Fibroblast of lung (primary cell): ENCODE results near the gene MCM3AP. TPM values are rescaled to one million over a fixed set of nuclear protein-coding genes. Genes with fewer than 3 reads are reported as not detected.
"Not testable (repeated sequence)": the region's sequence is repeated elsewhere in the genome, so short reads cannot be mapped to it uniquely, and the experiment has no call there.

Experiments used
- DNase-seq, 2 donors: peaks; one replicate each; pipeline versions ENCODE4 v3.0.0 to v3.0.0-alpha.2; 2010; ENCODE audit warnings: low read depth in 2 of 2
- H2AFZ ChIP-seq: 2 replicates; pipeline ENCODE4 v1.5.1; 2012; ENCODE audit warnings: low read length, control low read depth, inconsistent platforms
- H3K27ac ChIP-seq: 2 replicates; pipeline ENCODE4 v1.5.1; 2011; ENCODE audit warnings: low read length, control low read depth; ENCODE audit not compliant: insufficient read depth
- H3K27me3 ChIP-seq: 2 replicates; pipeline ENCODE4 v1.5.1; 2011; ENCODE audit warnings: mild to moderate bottlenecking, low read length; ENCODE audit not compliant: control insufficient read depth, insufficient read depth
- H3K36me3 ChIP-seq: 2 replicates; pipeline ENCODE4 v1.5.1; 2011; ENCODE audit warnings: low read length; ENCODE audit not compliant: control insufficient read depth, insufficient read depth
- H3K4me1 ChIP-seq: 2 replicates; pipeline ENCODE4 v1.5.1; 2011; ENCODE audit warnings: low read length; ENCODE audit not compliant: control insufficient read depth, insufficient read depth; ENCODE audit errors: extremely low read depth
- H3K4me2 ChIP-seq: 2 replicates; pipeline ENCODE4 v1.5.1; 2011; ENCODE audit warnings: low read length, control low read depth; ENCODE audit not compliant: insufficient read depth; ENCODE audit errors: extremely low read depth
- H3K4me3 ChIP-seq, 4 experiments: fragments of 200-600 bp in 1 of 4; sonication (generic) in 1 of 4; replicated peaks in 1 of 4; 2 replicates each; pipeline ENCODE4 v1.5.1; 2011 to 2016; ENCODE audit warnings: low read length in 4 of 4, low read depth in 3 of 4, mild to moderate bottlenecking in 3 of 4, control low read depth in 2 of 4, inconsistent platforms in 1 of 4, mixed read lengths in 1 of 4; ENCODE audit not compliant: insufficient read depth in 1 of 4; ENCODE audit errors: control extremely low read depth in 1 of 4
- H3K79me2 ChIP-seq: 2 replicates; pipeline ENCODE4 v1.5.1; 2012; ENCODE audit warnings: mild to moderate bottlenecking, low read length, inconsistent platforms; ENCODE audit not compliant: control insufficient read depth, insufficient read depth
- H3K9ac ChIP-seq: 2 replicates; pipeline ENCODE4 v1.5.1; 2011; ENCODE audit warnings: mild to moderate bottlenecking, low read length, control low read depth; ENCODE audit not compliant: insufficient read depth
- H3K9me3 ChIP-seq: 2 replicates; pipeline ENCODE4 v1.5.1; 2012; ENCODE audit warnings: low read depth, low read length; ENCODE audit not compliant: control insufficient read depth, insufficient read depth
- H4K20me1 ChIP-seq: 2 replicates; pipeline ENCODE4 v1.5.1; 2011; ENCODE audit warnings: low read length; ENCODE audit not compliant: control insufficient read depth, insufficient read depth; ENCODE audit errors: extremely low read depth
- EZH2 ChIP-seq: IDR thresholded peaks from 2 replicates; pipeline ENCODE4 v1.5.1; 2012; ENCODE audit warnings: low read length, control low read depth, mild to moderate bottlenecking; ENCODE audit errors: missing control alignments
- polyA plus RNA-seq, 2 donors: library from polyadenylated mRNA; depleted of rRNA in 1 of 2; stranded (reverse) in 1 of 2; unstranded in 1 of 2; fragments of >200 nt; gene quantifications; 2 replicates each; pipeline ENCODE4 v1.2.1, GENCODE V29; 2011 to 2012; ENCODE audit warnings: missing spikeins in 1 of 2
- total RNA-seq: library from RNA; depleted of rRNA; stranded (reverse); fragments of >200 nt; gene quantifications from 2 replicates; pipeline ENCODE4 v1.2.1, GENCODE V29; 2014
- TF ChIP-seq, protein P1 (sequence below), 2 donors: IDR thresholded peaks in 1 of 2; conservative IDR thresholded peaks in 1 of 2; 1 replicate in 1 of 2; 2 replicates in 1 of 2; pipeline ENCODE4 v1.5.1; 2011 to 2012; ENCODE audit warnings: low read length in 2 of 2, control low read depth in 1 of 2, inconsistent platforms in 1 of 2, low read depth in 1 of 2, mild to moderate bottlenecking in 1 of 2

The MCM3AP gene
- total and polyA plus RNA-seq, 2 donors (not counting 1 experiment from before 2014, with no cell fraction given) = 40.4 to 64.6 TPM

DNA sequence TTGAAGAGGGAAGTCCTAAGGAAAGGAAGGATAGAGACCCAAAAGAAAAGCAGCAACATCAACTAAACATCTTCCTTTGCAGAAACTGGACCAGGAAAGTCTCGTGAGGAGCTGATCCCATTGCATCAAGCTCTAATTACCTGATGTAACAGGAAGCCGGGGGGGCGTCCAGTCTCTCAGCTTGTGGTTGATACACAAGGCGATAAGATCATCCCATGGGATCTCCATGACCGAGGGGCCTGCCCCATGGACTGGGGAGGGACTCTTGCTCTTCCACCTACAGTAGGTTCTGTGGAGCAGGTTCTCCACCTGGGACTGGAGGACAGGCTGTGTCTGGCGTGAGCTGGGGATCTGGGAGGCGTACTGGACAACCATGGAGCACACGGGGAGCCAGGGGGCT lies 42.1 kb downstream of the MCM3AP start:
- no peaks in the 10 kb centered on the region for H3K4me1 ChIP-seq
- H3K9me3 ChIP-seq = no peaks in the 10 kb centered on the region
- no peak overlapping the region for H3K4me2 ChIP-seq
- no peak overlapping the region for H3K9ac ChIP-seq
- no peak overlapping the region for H3K27ac ChIP-seq
- H3K36me3 ChIP-seq = peaks cover 37% of the 10 kb centered on the region
- no peaks in the 10 kb centered on the region for H3K27me3 ChIP-seq
- no peak for TF ChIP-seq EZH2
- TF ChIP-seq, protein P1, sequence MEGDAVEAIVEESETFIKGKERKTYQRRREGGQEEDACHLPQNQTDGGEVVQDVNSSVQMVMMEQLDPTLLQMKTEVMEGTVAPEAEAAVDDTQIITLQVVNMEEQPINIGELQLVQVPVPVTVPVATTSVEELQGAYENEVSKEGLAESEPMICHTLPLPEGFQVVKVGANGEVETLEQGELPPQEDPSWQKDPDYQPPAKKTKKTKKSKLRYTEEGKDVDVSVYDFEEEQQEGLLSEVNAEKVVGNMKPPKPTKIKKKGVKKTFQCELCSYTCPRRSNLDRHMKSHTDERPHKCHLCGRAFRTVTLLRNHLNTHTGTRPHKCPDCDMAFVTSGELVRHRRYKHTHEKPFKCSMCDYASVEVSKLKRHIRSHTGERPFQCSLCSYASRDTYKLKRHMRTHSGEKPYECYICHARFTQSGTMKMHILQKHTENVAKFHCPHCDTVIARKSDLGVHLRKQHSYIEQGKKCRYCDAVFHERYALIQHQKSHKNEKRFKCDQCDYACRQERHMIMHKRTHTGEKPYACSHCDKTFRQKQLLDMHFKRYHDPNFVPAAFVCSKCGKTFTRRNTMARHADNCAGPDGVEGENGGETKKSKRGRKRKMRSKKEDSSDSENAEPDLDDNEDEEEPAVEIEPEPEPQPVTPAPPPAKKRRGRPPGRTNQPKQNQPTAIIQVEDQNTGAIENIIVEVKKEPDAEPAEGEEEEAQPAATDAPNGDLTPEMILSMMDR (conservative IDR thresholded peaks at IDR 0.05 in 1 of 2, IDR thresholded peaks at IDR 0.05 in 1 of 2; ENCODE audit: low read depth in 1 of 2, low read length in 2 of 2) = no peak
- H3K79me2 ChIP-seq = no peaks in the 10 kb centered on the region
- no peak overlapping the region for H3K4me3 ChIP-seq
- H2AFZ ChIP-seq = no peak overlapping the region
- H4K20me1 ChIP-seq = no peaks in the 10 kb centered on the region
- no peak for DNase-seq

GRCh38 chr21:46241577-46241976 lies 43.8 kb downstream of the MCM3AP start:
- H3K27ac ChIP-seq, H4K20me1 ChIP-seq, H3K79me2 ChIP-seq, H3K4me2 ChIP-seq, H3K27me3 ChIP-seq, DNase-seq, H3K4me3 ChIP-seq, H3K9me3 ChIP-seq, H3K4me1 ChIP-seq, H3K9ac ChIP-seq, H2AFZ ChIP-seq: not testable (repeated sequence)
- peaks cover 36% of the 10 kb centered on the region for H3K36me3 ChIP-seq

DNA sequence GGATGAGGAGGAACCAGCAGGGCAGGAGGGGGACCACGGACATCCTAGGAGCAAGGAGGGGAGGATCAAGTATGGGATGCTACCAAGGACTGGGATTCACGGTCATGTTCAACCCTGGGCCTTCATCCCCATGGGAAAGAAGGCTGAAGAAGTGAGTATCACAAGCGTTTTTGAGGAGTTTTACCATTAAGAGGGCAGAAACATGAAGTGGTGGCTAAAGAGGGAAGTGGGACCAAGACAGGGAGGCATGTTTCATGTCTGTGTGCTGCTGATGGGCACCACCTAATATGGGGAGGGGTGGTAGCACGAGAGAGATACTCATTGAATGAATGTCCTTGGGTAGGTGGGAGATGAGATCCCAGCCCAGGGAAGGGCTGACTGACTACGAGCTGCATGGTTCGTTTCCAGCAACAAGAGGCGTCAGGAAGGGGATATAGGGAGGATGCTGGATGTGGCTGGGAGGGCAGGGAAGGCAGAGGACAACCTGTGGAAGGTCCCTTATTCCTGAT lies 45.5 kb downstream of the MCM3AP start:
- Histone ChIP-seq H3K9me3 (no peaks in the 10 kb centered on the region), H3K79me2 (no peaks in the 10 kb centered on the region), H4K20me1 (no peaks in the 10 kb centered on the region), H2AFZ (no peak overlapping the region), H3K4me3 (no peak overlapping the region), H3K27me3 (no peaks in the 10 kb centered on the region), H3K36me3 (peaks cover 37% of the 10 kb centered on the region), H3K9ac (no peak overlapping the region), H3K4me2 (no peak overlapping the region), H3K27ac (no peak overlapping the region), H3K4me1 (no peaks in the 10 kb centered on the region)
- DNase-seq = no peak
- TF ChIP-seq, protein P1 (conservative IDR thresholded peaks at IDR 0.05 in 1 of 2, IDR thresholded peaks at IDR 0.05 in 1 of 2; ENCODE audit: low read depth in 1 of 2, low read length in 2 of 2) = no peak
- no peak for TF ChIP-seq EZH2
